HepG2 (cell line): ENCODE results near the gene SERTAD2. TPM values are rescaled to one million over a fixed set of nuclear protein-coding genes. Genes with fewer than 3 reads are reported as not detected.

Experiments
- HOXA7 ChIP-seq: sonication (generic); formaldehyde crosslinking; IDR thresholded peaks from 2 replicates; pipeline ENCODE4 v1.8.1; 2022; ENCODE audit warnings: mild to moderate bottlenecking, missing genetic modification reagents, moderate library complexity
- NBN ChIP-seq: fragments of 450-650 bp; conservative IDR thresholded peaks from 2 replicates; pipeline ENCODE4 v1.6.1; 2017
- NFE2L1 ChIP-seq: sonication (generic); formaldehyde crosslinking; IDR thresholded peaks from 2 replicates; pipeline ENCODE4 v1.4.0; 2020; ENCODE audit warnings: missing genetic modification reagents, mild to moderate bottlenecking, borderline replicate concordance
- RFXAP ChIP-seq: sonication (generic); formaldehyde crosslinking; IDR thresholded peaks from 2 replicates; pipeline ENCODE4 v1.4.0; 2020; ENCODE audit warnings: missing genetic modification reagents, borderline replicate concordance
- ZBTB21 ChIP-seq: sonication (generic); formaldehyde crosslinking; IDR thresholded peaks from 2 replicates; pipeline ENCODE4 v1.4.0; 2020; ENCODE audit warnings: missing genetic modification reagents
- ZNF263 ChIP-seq: sonication (generic); formaldehyde crosslinking; IDR thresholded peaks from 2 replicates; pipeline ENCODE4 v1.4.0; 2020; ENCODE audit warnings: missing genetic modification reagents
- ZNF326 ChIP-seq: sonication (generic); formaldehyde crosslinking; IDR thresholded peaks from 2 replicates; pipeline ENCODE4 v1.4.0; 2020; ENCODE audit warnings: missing genetic modification reagents, borderline replicate concordance
- ZNF331 ChIP-seq: sonication (generic); formaldehyde crosslinking; IDR thresholded peaks from 2 replicates; pipeline ENCODE4 v1.4.0; 2020; ENCODE audit warnings: missing genetic modification reagents
- ZNF543 ChIP-seq: sonication (generic); formaldehyde crosslinking; IDR thresholded peaks from 2 replicates; pipeline ENCODE4 v1.4.0; 2020; ENCODE audit warnings: mild to moderate bottlenecking, missing genetic modification reagents
- ZNF614 ChIP-seq: IDR thresholded peaks from 2 replicates; pipeline ENCODE4 v1.6.1; 2018; ENCODE audit warnings: missing biosample characterization, missing genetic modification reagents, inconsistent platforms, borderline replicate concordance
- ZNF747 ChIP-seq: sonication (generic); formaldehyde crosslinking; IDR thresholded peaks from 2 replicates; pipeline ENCODE4 v1.8.1; 2023; ENCODE audit warnings: missing genetic modification reagents, mild to moderate bottlenecking, borderline replicate concordance
- polyA plus RNA-seq, 8 experiments: library from polyadenylated mRNA; depleted of rRNA in 3 of 8; stranded (reverse) in 7 of 8; unstranded in 1 of 8; fragments of >200 nt; fragmentation: Illumina TruSeq in 4 of 8; extraction: Trizol in 4 of 8; gene quantifications; 2 replicates each; pipeline versions ENCODE4 v1.2.1 to v1.2.3, GENCODE V29; 2011 to 2016; ENCODE audit warnings: low read depth in 4 of 8, missing spikeins in 1 of 8, mixed read lengths in 1 of 8; ENCODE audit not compliant: insufficient read depth in 1 of 8
- total RNA-seq, 5 experiments: library from RNA; depleted of rRNA; stranded (reverse); fragments of >200 nt; fragmentation: Illumina TruSeq; extraction: Trizol; gene quantifications; 2 replicates each; pipeline ENCODE4 v1.2.3, GENCODE V29; 2016; ENCODE audit warnings: low read depth in 1 of 5
- TF ChIP-seq, protein P1 (sequence below): sonication (generic); formaldehyde crosslinking; IDR thresholded peaks from 2 replicates; pipeline ENCODE4 v1.4.0; 2020; ENCODE audit warnings: missing genetic modification reagents
- TF ChIP-seq, protein P2 (sequence below): fragments of 450-650 bp; IDR thresholded peaks from 2 replicates; pipeline ENCODE4 v1.6.1; 2017; ENCODE audit warnings: mild to moderate bottlenecking
- TF ChIP-seq, protein P3 (sequence below): sonication (generic); formaldehyde crosslinking; IDR thresholded peaks from 2 replicates; pipeline ENCODE4 v1.4.0; 2020; ENCODE audit warnings: missing genetic modification reagents, low read depth, mild to moderate bottlenecking, borderline replicate concordance
- TF ChIP-seq, protein P4 (sequence below), 2 experiments: fragments of 450-650 bp in 1 of 2; sonication (generic) in 1 of 2; formaldehyde crosslinking; IDR thresholded peaks; 2 replicates each; pipeline versions ENCODE4 v1.5.0 to v1.8.0; 2020 to 2022; ENCODE audit warnings: mild to moderate bottlenecking in 1 of 2, missing genetic modification reagents in 1 of 2
- TF ChIP-seq, protein P5 (sequence below): sonication (generic); formaldehyde crosslinking; IDR thresholded peaks from 2 replicates; pipeline ENCODE4 v1.5.0; 2020; ENCODE audit warnings: missing genetic modification reagents

The SERTAD2 gene
- total and polyA plus RNA-seq, 2 of the 13 experiments (the other 11 are each of a cell fraction or from before 2014, with no cell fraction given), result 6.7 to 22.6 TPM

DNA sequence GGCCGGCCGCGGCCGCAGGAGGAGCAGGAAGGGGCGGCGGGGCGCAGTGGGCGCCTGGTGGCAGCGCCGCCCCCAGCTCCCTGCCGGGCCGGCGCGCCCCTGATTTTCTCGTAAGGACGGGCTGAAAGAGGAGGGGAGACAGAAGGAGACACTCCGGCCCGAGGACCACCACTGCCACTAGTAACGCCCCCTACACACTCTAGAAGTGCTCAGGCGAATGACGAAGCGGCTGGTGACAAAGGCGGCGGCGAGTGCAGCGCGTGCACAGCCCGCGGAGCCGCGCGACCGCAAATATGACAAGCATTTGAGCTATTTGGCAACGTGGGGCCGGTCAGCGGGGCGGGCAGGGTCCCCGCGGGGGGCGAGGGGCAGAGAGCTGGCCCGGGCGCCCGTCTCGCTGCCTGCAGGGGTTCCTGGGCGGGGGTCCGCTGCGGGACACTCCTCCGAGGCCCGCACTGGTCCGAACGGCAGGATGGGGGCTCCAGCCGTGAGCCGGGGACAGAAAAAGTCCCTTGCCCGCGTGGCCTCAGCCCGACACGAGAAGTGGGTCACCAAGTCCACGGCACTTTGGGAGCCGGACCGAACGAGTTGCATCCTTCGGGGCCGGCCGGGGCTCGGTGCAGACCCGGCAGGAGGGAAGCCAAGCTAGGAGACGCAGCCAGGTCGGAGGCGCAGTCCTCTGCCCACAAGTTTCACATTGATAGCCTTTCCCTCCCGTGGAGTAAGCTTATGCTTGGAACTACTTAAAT lies 524 bp upstream of the SERTAD2 start (continued):
- TF ChIP-seq, protein P1, sequence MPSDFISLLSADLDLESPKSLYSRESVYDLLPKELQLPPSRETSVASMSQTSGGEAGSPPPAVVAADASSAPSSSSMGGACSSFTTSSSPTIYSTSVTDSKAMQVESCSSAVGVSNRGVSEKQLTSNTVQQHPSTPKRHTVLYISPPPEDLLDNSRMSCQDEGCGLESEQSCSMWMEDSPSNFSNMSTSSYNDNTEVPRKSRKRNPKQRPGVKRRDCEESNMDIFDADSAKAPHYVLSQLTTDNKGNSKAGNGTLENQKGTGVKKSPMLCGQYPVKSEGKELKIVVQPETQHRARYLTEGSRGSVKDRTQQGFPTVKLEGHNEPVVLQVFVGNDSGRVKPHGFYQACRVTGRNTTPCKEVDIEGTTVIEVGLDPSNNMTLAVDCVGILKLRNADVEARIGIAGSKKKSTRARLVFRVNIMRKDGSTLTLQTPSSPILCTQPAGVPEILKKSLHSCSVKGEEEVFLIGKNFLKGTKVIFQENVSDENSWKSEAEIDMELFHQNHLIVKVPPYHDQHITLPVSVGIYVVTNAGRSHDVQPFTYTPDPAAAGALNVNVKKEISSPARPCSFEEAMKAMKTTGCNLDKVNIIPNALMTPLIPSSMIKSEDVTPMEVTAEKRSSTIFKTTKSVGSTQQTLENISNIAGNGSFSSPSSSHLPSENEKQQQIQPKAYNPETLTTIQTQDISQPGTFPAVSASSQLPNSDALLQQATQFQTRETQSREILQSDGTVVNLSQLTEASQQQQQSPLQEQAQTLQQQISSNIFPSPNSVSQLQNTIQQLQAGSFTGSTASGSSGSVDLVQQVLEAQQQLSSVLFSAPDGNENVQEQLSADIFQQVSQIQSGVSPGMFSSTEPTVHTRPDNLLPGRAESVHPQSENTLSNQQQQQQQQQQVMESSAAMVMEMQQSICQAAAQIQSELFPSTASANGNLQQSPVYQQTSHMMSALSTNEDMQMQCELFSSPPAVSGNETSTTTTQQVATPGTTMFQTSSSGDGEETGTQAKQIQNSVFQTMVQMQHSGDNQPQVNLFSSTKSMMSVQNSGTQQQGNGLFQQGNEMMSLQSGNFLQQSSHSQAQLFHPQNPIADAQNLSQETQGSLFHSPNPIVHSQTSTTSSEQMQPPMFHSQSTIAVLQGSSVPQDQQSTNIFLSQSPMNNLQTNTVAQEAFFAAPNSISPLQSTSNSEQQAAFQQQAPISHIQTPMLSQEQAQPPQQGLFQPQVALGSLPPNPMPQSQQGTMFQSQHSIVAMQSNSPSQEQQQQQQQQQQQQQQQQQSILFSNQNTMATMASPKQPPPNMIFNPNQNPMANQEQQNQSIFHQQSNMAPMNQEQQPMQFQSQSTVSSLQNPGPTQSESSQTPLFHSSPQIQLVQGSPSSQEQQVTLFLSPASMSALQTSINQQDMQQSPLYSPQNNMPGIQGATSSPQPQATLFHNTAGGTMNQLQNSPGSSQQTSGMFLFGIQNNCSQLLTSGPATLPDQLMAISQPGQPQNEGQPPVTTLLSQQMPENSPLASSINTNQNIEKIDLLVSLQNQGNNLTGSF (CRISPR knock-in tag), result no peak
- TF ChIP-seq ZNF326 (CRISPR knock-in tag) (no peak), ZNF614 (CRISPR knock-in tag) (peak; percentile 20; the same call in 1 of the 2 replicates), NBN (no peak), RFXAP (CRISPR knock-in tag) (peak; percentile 84), ZNF543 (CRISPR knock-in tag) (peak; percentile 76), HOXA7 (CRISPR knock-in tag) (no peak), ZNF331 (CRISPR knock-in tag) (peak; percentile 89), ZNF263 (CRISPR knock-in tag) (no peak), ZNF747 (CRISPR knock-in tag) (peak; percentile 2; the same call in 1 of the 2 replicates), NFE2L1 (CRISPR knock-in tag) (no peak), ZBTB21 (no peak)
- TF ChIP-seq, protein P2, sequence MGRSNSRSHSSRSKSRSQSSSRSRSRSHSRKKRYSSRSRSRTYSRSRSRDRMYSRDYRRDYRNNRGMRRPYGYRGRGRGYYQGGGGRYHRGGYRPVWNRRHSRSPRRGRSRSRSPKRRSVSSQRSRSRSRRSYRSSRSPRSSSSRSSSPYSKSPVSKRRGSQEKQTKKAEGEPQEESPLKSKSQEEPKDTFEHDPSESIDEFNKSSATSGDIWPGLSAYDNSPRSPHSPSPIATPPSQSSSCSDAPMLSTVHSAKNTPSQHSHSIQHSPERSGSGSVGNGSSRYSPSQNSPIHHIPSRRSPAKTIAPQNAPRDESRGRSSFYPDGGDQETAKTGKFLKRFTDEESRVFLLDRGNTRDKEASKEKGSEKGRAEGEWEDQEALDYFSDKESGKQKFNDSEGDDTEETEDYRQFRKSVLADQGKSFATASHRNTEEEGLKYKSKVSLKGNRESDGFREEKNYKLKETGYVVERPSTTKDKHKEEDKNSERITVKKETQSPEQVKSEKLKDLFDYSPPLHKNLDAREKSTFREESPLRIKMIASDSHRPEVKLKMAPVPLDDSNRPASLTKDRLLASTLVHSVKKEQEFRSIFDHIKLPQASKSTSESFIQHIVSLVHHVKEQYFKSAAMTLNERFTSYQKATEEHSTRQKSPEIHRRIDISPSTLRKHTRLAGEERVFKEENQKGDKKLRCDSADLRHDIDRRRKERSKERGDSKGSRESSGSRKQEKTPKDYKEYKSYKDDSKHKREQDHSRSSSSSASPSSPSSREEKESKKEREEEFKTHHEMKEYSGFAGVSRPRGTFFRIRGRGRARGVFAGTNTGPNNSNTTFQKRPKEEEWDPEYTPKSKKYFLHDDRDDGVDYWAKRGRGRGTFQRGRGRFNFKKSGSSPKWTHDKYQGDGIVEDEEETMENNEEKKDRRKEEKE, result no peak
- TF ChIP-seq, protein P3, sequence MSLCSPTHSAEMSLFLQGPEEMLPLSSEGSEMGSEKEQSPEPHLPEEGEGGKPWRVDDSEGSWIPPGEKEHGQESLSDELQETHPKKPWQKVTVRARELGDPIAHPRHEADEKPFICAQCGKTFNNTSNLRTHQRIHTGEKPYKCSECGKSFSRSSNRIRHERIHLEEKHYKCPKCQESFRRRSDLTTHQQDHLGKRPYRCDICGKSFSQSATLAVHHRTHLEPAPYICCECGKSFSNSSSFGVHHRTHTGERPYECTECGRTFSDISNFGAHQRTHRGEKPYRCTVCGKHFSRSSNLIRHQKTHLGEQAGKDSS (CRISPR knock-in tag), result peak; percentile 70; the same call in 1 of the 2 replicates
- TF ChIP-seq, protein P4, sequence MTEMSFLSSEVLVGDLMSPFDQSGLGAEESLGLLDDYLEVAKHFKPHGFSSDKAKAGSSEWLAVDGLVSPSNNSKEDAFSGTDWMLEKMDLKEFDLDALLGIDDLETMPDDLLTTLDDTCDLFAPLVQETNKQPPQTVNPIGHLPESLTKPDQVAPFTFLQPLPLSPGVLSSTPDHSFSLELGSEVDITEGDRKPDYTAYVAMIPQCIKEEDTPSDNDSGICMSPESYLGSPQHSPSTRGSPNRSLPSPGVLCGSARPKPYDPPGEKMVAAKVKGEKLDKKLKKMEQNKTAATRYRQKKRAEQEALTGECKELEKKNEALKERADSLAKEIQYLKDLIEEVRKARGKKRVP (CRISPR knock-in tag; IDR thresholded peaks at IDR 0.05), result peak in 1 of 2 experiments; percentile 39; a peak in 1 of 4 replicates
- TF ChIP-seq, protein P5, sequence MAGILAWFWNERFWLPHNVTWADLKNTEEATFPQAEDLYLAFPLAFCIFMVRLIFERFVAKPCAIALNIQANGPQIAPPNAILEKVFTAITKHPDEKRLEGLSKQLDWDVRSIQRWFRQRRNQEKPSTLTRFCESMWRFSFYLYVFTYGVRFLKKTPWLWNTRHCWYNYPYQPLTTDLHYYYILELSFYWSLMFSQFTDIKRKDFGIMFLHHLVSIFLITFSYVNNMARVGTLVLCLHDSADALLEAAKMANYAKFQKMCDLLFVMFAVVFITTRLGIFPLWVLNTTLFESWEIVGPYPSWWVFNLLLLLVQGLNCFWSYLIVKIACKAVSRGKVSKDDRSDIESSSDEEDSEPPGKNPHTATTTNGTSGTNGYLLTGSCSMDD (CRISPR knock-in tag), result peak; percentile 88; the same call in 1 of the 2 replicates
